T-helper 1 cell treated with Interleukin-12 subunit alpha and Interleukin-12 subunit beta and Interleukin-4 antibody, amounts not matched to agents 30 ng/mL and 1 ng/mL, for 36 hours (primary cell): Measurements from ENCODE around the gene TXNL4A. TPM values are rescaled to one million over a fixed set of nuclear protein-coding genes. Genes with fewer than 3 reads are reported as not detected.

Source experiments
- intact Hi-C: fragments of 100-400 bp; cut with micrococcal nuclease; formaldehyde crosslinking; loops from one replicate; pipeline ENCODE4 v1.15.1; 2024
- total RNA-seq: library from RNA; stranded (reverse); gene quantifications from 2 replicates; pipeline ENCODE4 v1.2.3, GENCODE V29; 2022

TXNL4A gene
- total RNA-seq, 1 donor from 2014 or later = 125 TPM

GRCh38 chr18:79939096-79939495 is 49.3 kb downstream of the TXNL4A start:
- intact Hi-C loops = no loop called here

- intact Hi-C loops = no loop called here
Measured at GRCh38 chr18:79938196-79938595, 50.2 kb downstream of the TXNL4A start.

- intact Hi-C loops = no loop called here
Measured at GRCh38 chr18:79937103-79937860, 51.1 kb downstream of the TXNL4A start.

DNA sequence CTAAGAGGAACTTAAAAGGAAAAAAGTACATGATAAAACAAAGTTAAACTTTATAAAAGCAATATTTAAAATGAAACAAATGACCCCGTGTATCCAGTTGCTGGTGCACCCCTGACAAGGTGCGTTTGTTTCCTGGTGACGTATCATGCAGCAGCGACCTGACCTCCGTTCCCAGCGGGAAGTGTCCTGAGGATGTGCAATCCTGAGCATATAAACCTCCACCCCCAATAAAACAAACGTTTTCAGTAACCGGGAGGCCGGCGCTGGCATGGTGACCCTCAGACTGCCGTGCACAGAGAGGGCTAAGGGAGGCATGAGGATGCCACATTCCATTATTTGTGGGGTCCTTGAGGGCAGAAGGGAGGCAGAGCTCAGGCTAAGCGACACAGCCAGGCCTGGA is 51.7 kb downstream of the TXNL4A start:
- intact Hi-C loops = no loop called here

GRCh38 chr18:79935925-79936324 is 52.4 kb downstream of the TXNL4A start:
- intact Hi-C loops = no loop called here

DNA sequence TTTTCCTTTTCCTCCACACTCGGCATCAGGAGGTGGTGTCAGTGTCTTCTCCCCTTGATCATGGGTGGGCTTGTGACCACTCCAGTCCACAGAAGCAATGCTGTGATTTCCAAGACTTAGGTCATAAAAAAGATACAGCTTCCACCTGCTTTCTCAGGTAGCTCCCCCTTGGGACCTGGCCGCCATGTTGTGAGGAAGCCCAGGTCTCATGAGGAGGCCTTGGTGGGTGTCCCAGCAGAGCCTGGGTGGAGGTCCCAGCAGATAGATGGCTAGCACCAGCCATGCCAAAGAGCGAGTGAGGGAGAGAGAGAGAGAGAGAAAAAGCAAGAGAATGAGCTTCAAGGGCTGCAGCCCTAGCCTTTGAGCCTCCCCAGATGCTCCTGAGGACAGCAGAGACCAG is 52.9 kb downstream of the TXNL4A start:
- intact Hi-C loops = no loop called here

GRCh38 chr18:79935098-79935480 is 53.3 kb downstream of the TXNL4A start:
- intact Hi-C loops = no loop called here

DNA sequence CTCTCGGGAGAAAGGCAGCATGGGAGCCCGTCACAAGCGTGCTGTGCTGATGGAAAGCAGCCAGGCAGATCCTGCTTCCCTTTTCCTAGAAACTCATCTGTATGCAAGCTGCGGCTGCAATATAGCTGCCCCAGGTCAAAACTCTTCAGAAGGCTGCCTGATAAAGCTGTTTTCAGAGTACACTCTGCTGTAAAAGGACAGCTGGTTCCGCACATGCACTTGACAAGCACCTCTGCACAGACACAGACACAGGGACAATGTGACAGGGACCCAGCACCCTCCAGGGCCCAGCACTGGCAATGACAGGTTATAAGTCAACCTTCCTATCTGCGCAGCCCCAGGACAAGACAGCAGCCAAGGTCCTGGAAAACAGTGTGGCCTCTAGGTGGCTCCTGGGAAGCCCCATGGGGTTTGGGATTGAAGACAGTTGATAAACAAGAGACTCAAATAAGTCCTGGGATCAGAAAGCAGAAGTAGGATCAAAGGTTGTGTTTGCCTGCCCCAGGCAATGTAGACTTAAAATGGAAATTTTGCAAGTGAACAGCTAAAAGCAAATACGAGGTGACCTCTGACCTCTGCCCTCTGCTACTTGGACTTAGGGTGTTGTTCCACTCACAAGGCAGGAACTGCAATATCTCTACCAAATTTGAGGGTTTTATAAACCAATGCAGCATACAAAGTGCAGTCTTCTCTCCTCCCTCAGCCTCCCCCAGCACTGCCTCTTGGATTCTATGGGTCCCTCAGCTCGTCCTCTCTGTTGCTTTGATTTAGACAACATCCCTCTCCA is 53.9 kb downstream of the TXNL4A start:
- intact Hi-C loops = no loop called here

DNA sequence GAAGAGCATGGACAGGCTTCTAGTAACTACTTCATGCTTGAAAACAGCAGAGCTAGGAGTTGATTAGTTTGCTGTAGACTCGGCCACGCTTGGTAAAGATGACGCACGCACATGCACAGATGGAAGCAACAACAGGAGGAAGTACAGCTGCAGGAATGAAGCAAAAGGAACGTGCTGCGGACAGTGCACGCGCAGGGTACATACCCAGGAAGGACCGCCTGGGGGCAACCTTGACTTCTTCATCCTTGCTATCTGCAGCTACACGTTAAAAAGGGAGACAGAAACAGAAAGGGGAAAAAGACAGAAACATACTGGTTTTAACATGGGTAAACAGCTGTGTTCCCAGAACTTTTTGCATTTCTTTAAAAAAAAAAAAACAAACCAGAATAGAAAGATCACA is 54.6 kb downstream of the TXNL4A start:
- intact Hi-C loops = no loop called here

DNA sequence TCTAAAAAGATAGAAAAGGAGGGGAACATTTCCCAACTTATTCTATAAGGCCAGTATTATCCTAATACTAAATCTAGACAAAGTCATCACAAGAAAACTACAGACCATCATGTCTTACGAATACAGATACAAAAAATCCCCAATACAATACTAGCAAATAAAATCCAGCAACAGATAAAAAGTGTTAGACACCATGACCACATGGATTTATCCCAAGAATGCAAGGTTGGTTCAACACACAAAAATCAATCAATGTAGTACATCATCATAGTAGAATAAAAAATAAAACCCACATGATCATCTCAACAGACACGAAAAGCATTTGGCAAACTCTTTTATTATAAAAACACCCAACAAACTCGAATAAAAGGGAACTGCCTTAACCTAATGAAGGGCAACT is 55.5 kb downstream of the TXNL4A start:
- intact Hi-C loops = no loop called here

DNA sequence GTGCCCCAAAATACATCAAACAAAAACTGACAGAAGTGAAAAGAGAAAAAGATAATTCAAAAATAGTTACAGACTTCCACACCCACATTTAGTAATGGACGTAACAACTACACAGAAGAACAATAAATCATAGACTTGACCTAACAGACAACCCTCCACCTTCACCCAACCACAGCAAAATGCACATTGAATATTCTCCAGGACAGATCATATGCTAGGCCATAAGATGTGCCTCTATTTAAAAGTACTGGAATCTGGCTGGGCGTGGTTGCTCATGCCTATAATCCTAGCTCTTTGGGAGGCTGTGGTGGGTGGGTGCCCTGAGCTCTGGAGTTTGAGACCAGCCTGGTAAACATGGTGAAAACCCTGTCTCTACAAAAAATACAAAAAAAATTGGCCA is 56.9 kb downstream of the TXNL4A start:
- intact Hi-C loops = no loop called here

DNA sequence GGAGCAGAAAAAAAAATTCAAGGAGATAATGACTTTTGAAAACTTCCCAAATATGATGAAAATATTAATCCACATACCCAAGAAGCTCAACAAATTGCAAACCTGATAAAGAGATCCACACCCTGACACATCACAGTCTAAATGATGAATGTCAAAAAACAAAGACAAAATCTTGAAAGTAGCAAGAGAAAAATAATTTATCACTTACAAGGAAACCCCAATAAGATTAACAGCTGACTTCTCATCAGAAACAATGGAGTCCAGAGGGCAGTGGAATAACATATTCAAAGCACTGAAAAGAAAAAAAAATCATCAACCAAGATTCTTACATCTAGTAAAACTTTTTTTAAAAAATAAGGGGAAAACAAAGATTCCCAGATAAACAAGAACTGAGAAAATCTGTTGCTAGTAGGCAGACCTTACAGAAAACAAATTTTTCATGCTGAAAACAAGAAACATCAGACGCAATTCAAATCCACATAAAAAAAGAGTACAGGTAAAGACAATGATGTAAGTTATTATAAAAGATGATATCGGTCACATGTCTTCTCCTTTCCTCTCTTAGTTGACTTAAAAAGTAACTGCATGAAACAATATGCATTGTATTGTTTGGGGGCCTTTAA is 58.2 kb downstream of the TXNL4A start:
- intact Hi-C loops = no loop called here

DNA sequence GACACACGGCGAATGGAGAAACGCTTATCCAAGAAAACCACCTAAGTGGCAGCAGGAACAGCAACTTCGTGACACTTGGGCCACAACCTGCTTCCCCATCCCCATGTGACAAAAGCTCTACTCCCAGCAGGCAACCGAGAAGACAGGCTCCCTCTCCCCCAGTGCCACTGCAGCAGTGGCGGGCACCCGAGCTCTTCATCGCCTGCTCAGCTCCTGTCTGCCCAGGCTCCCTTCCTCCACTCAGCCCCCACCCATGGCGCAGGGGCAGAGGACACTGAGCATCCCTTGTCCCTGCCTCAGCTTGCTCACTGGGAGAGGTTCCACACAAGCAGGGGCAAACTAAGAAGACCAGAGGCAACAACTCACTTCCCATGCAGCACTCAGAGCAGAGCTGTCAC is 59.8 kb downstream of the TXNL4A start:
- intact Hi-C loops = no loop called here

GRCh38 chr18:79927607-79928562 is 60.5 kb downstream of the TXNL4A start:
- intact Hi-C loops = no loop called here

DNA sequence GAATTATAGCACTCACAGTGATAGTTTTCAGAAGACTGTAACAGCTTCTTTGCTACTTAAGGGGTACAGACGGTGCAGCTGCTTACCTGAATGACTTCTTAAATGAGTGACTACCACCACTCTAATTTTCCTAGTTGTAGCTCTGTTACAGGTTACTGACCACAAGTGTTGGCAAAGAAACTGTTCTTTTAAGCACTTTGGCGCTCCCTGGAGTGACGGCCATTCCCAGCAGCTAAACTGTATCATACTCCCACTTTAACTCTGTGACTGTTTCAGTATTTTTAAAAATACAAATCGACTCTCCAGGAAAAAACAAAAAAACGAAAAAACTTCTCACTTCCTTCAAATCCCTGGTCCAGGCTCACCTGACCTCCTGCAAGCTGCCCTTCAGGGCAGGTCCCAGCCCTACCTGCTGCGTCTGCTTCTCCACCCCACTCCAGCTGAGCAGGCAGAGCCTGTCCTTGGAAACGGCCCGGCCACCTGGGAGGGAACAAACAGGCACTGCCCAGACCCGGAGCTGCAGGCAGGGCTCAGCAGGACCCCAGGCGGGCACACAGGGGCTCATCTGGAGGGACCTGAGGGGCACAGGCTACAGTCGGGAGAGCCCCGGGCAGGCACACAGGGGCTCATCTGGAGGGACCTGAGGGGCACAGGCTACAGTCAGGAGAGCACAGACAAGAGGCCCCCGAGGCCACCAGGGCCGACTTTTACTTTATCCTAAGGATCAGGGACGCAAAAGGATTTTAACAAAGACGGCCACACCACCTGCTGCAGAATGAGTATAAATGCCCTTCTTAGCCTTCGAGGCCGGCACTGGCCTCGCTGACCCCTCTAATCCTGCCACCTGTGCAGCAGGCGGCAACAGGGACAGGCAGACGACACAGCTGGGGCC is 61.4 kb downstream of the TXNL4A start:
- intact Hi-C loops = no loop called here

DNA sequence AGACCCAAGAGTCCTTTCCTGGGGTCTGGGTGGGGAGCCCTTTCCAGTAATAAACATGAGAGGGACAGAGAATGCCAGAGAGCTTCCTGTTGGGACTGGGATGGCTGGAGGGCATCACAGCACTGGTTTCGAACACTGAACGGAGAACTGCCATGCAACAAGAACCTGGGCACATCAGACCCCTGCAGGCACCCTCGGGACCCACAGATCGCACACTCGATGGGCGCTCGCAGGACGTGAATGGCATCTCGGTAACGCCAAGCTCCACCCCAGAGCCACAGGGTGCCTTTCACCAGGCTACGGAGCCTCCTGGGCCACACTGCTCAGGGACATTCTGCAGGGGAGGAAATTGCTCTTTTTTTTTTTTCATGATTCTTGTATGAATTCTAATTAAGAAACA is 62.1 kb downstream of the TXNL4A start:
- intact Hi-C loops = no loop called here

DNA sequence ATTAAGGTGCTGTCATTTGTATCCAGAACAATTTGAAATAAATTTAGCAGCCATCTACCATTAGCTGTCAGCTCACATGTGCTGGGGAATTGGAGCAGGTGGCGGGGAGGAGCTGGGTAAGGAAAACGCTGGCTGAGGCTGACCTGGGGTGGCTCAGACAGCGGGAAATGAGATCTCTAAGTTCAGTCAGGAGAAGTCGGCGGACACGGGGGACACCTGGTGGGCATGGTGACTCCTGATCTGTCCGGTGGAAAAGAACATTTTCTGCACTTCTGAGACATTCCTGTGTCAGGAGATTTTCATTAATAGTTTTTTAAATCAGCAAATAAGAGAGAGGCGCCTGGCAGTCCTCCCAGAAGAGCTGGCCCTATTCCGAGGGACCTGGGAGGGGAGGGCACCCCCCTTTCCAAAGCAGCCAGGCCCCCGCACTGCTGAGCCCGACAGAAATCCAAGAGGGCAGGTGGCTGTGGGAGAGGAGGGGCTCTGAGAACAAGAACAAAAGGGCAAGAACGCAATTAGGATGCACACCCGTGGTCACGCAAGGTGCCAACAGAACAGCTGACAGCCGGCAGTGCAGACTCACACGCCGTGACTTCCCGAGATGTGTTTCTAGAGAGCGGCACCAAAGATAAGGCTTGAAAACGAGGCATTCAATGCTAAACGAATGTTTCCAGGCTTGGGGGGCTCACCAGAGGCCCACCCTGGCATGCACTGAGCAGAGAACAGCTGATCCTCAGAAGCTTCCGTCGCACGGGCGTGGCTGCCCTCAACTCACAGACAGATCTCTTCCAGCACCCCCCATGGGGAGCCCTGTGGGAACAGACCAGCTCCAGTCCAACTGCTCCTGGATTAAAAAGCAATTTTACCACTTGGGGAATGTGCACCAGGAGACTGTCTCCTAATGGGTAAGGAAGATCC is 63.3 kb downstream of the TXNL4A start:
- intact Hi-C loops = no loop called here

- intact Hi-C loops = no loop called here
Measured at GRCh38 chr18:79923896-79924585, 64.3 kb downstream of the TXNL4A start.
